ENCODE measurements around the gene NCOA1. TPM values are rescaled to one million over a fixed set of nuclear protein-coding genes. Genes with fewer than 3 reads are reported as not detected.

NCOA1 gene
- total RNA-seq, 1 experiment from 2014 or later = 27.5 TPM

GRCh38 chr2:24743924-24744323, 252.9 kb downstream of the NCOA1 start:
- intact Hi-C loops (cut with micrococcal nuclease; ENCODE audit: unreplicated experiment) = no loop called here
- Histone ChIP-seq H3K36me3 (ENCODE audit: insufficient read depth, low read length, poor library complexity, severe bottlenecking) (no peaks in the 10 kb centered on the region), H3K4me1 (ENCODE audit: insufficient read depth, low read length, poor library complexity, severe bottlenecking) (no peaks in the 10 kb centered on the region), H3K4me3 (ENCODE audit: low read depth, low read length, poor library complexity, severe bottlenecking) (no peak overlapping the region), H3K27ac (ENCODE audit: low read depth, low read length, poor library complexity, severe bottlenecking) (no peak overlapping the region), H3K27me3 (replicated peaks; ENCODE audit: insufficient read depth, low read depth, low read length, poor library complexity) (no peaks in the 10 kb centered on the region), H3K9me3 (ENCODE audit: low read depth, low read length, poor library complexity, severe bottlenecking) (no peaks in the 10 kb centered on the region)
- BruUV-seq (replicated peaks) = no TSS peak
- TF ChIP-seq CTCF (conservative IDR thresholded peaks at IDR 0.05; ENCODE audit: low read depth, low read length) = no peak
- no peak for TF ChIP-seq EZH2 (IDR thresholded peaks at IDR 0.05; ENCODE audit: borderline replicate concordance, low read depth, low read length, poor library complexity, severe bottlenecking)
- CTCF ChIA-PET = no interaction called here
- DNase-seq (ENCODE audit: low spot score) = no peak
- POLR2A ChIA-PET (ENCODE audit: low non-redundant PET) = interaction anchor here (0.5 to 0.7 kb wide), 2 partner anchors 10 to 30 kb away, joined by 3 read pairs; no protein-coding TSS in a partner anchor

- CTCF ChIA-PET = no interaction called here
- Histone ChIP-seq H3K36me3 (ENCODE audit: insufficient read depth, low read length, poor library complexity, severe bottlenecking) (no peaks in the 10 kb centered on the region), H3K9me3 (ENCODE audit: low read depth, low read length, poor library complexity, severe bottlenecking) (no peaks in the 10 kb centered on the region), H3K4me1 (ENCODE audit: insufficient read depth, low read length, poor library complexity, severe bottlenecking) (no peaks in the 10 kb centered on the region), H3K27me3 (replicated peaks; ENCODE audit: insufficient read depth, low read depth, low read length, poor library complexity) (no peaks in the 10 kb centered on the region), H3K4me3 (ENCODE audit: low read depth, low read length, poor library complexity, severe bottlenecking) (no peak overlapping the region), H3K27ac (ENCODE audit: low read depth, low read length, poor library complexity, severe bottlenecking) (no peak overlapping the region)
- intact Hi-C loops (cut with micrococcal nuclease; ENCODE audit: unreplicated experiment) = no loop called here
- POLR2A ChIA-PET (ENCODE audit: low non-redundant PET) = interaction anchor here (0.5 to 0.7 kb wide), 3 partner anchors 10 to 46 kb away, joined by 3 read pairs; no protein-coding TSS in a partner anchor
- no TSS peak for BruUV-seq (replicated peaks)
- no peak for DNase-seq (ENCODE audit: low spot score)
- TF ChIP-seq CTCF (conservative IDR thresholded peaks at IDR 0.05; ENCODE audit: low read depth, low read length) (no peak), EZH2 (IDR thresholded peaks at IDR 0.05; ENCODE audit: borderline replicate concordance, low read depth, low read length, poor library complexity, severe bottlenecking) (no peak)
These were observed 253.3 kb downstream of the NCOA1 start for GRCh38 chr2:24744356-24744755.

- Histone ChIP-seq H3K27me3 (replicated peaks; ENCODE audit: insufficient read depth, low read depth, low read length, poor library complexity) (no peaks in the 10 kb centered on the region), H3K4me3 (ENCODE audit: low read depth, low read length, poor library complexity, severe bottlenecking) (no peak overlapping the region), H3K36me3 (ENCODE audit: insufficient read depth, low read length, poor library complexity, severe bottlenecking) (no peaks in the 10 kb centered on the region), H3K27ac (ENCODE audit: low read depth, low read length, poor library complexity, severe bottlenecking) (no peak overlapping the region), H3K9me3 (ENCODE audit: low read depth, low read length, poor library complexity, severe bottlenecking) (no peaks in the 10 kb centered on the region), H3K4me1 (ENCODE audit: insufficient read depth, low read length, poor library complexity, severe bottlenecking) (no peaks in the 10 kb centered on the region)
- ChIA-PET POLR2A (ENCODE audit: low non-redundant PET) (no interaction called here), CTCF (no interaction called here)
- intact Hi-C loops (cut with micrococcal nuclease; ENCODE audit: unreplicated experiment) = no loop called here
- BruUV-seq (replicated peaks) = no TSS peak
- DNase-seq (ENCODE audit: low spot score) = no peak
- no peak for TF ChIP-seq EZH2 (IDR thresholded peaks at IDR 0.05; ENCODE audit: borderline replicate concordance, low read depth, low read length, poor library complexity, severe bottlenecking)
These were observed 254.8 kb downstream of the NCOA1 start for GRCh38 chr2:24745825-24746224.

GRCh38 chr2:24747299-24747698, 256.2 kb downstream of the NCOA1 start:
- H3K9me3 ChIP-seq (ENCODE audit: low read depth, low read length, poor library complexity, severe bottlenecking) = no peaks in the 10 kb centered on the region
- H3K27me3 ChIP-seq (replicated peaks; ENCODE audit: insufficient read depth, low read depth, low read length, poor library complexity) = no peaks in the 10 kb centered on the region
- TF ChIP-seq CTCF (conservative IDR thresholded peaks at IDR 0.05; ENCODE audit: low read depth, low read length) (no peak), EZH2 (IDR thresholded peaks at IDR 0.05; ENCODE audit: borderline replicate concordance, low read depth, low read length, poor library complexity, severe bottlenecking) (no peak)
- H3K27ac ChIP-seq (ENCODE audit: low read depth, low read length, poor library complexity, severe bottlenecking) = no peak overlapping the region
- intact Hi-C loops (cut with micrococcal nuclease; ENCODE audit: unreplicated experiment) = no loop called here
- CTCF ChIA-PET = no interaction called here
- H3K36me3 ChIP-seq (ENCODE audit: insufficient read depth, low read length, poor library complexity, severe bottlenecking) = no peaks in the 10 kb centered on the region
- DNase-seq (ENCODE audit: low spot score) = no peak
- no peaks in the 10 kb centered on the region for H3K4me1 ChIP-seq (ENCODE audit: insufficient read depth, low read length, poor library complexity, severe bottlenecking)
- H3K4me3 ChIP-seq (ENCODE audit: low read depth, low read length, poor library complexity, severe bottlenecking) = no peak overlapping the region
- no TSS peak for BruUV-seq (replicated peaks)
- POLR2A ChIA-PET (ENCODE audit: low non-redundant PET) = no interaction called here

All from A673 (cell line).